Left lung (tissue), 10 donors: ENCODE measurements around the gene SRRM3. TPM values are rescaled to one million over a fixed set of nuclear protein-coding genes. Genes with fewer than 3 reads are reported as not detected.
"Not testable (repeated sequence)": the region's sequence is repeated elsewhere in the genome, so short reads cannot be mapped to it uniquely, and the experiment has no call there.

Experiments
- ATAC-seq: fragments of 200-7000 bp; cut with Tn5 transposase; one replicate; pipeline ENCODE4 v1.9.1; 2020; ENCODE audit warnings: moderate library complexity
- DNase-seq, 4 donors: peaks; one replicate each; pipeline ENCODE4 v3.0.0-alpha.2; 2013 to 2020
- H3K27ac ChIP-seq, 2 donors: fragments of 200-600 bp; sonication (generic) in 1 of 2; one replicate each; pipeline versions ENCODE4 v1.5.0 to v1.8.0; 2020 to 2021
- H3K27me3 ChIP-seq, 2 donors: fragments of 200-600 bp; sonication (generic) in 1 of 2; one replicate each; pipeline versions ENCODE4 v1.5.0 to v1.8.0; 2020 to 2021
- H3K36me3 ChIP-seq, 2 donors: fragments of 200-600 bp; sonication (generic) in 1 of 2; one replicate each; pipeline versions ENCODE4 v1.5.0 to v1.8.0; 2020 to 2021
- H3K4me1 ChIP-seq, 2 donors: fragments of 200-600 bp; one replicate each; pipeline ENCODE4 v1.8.0; 2021
- H3K4me3 ChIP-seq, 2 donors: fragments of 200-600 bp; sonication (generic) in 1 of 2; one replicate each; pipeline versions ENCODE4 v1.5.0 to v1.8.0; 2020 to 2021; ENCODE audit warnings: mild to moderate bottlenecking in 1 of 2
- H3K9me3 ChIP-seq, 2 donors: fragments of 200-600 bp; sonication (generic) in 1 of 2; one replicate each; pipeline versions ENCODE4 v1.5.0 to v1.8.0; 2020 to 2021
- CTCF ChIP-seq, 2 donors: fragments of 200-600 bp; sonication (generic) in 1 of 2; IDR thresholded peaks; one replicate each; pipeline versions ENCODE4 v1.5.0 to v1.8.0; 2021; ENCODE audit warnings: antibody characterized with exemption in 2 of 2
- intact Hi-C, 2 donors: fragments of 100-400 bp; cut with DNase I; formaldehyde crosslinking; loops; one replicate each; pipeline versions ENCODE4 v1.11.2 to v1.14.2; 2022
- polyA plus RNA-seq, 6 donors: library from polyadenylated mRNA; unstranded; fragments of 120-200 nt; gene quantifications; one replicate each; pipeline ENCODE4 v1.2.1, GENCODE V29; 2013; ENCODE audit not compliant: insufficient read length in 6 of 6
- total RNA-seq, 2 donors: library from RNA; stranded (reverse); fragmentation: NEBNext Ultra II Directional; extraction: Animal tissue kit (Norgen Biotek cat#: 25700); gene quantifications; one replicate each; pipeline ENCODE4 v1.2.1, GENCODE V29; 2021
- donor health status: DM: no; HTN: yes; CAD: no.
- donor health status: DM: no; HTN: no; CAD: no.

Gene SRRM3
- total and polyA plus RNA-seq, 8 donors = 0.27 to 2.0 (median 0.67) TPM

GRCh38 chr7:76333511-76334101 is 131.9 kb downstream of the SRRM3 start:
- H3K4me1 ChIP-seq = peaks cover 13 to 79% of the 10 kb centered on the region in 2 donors
- H3K9me3 ChIP-seq = no peaks in the 10 kb centered on the region
- DNase-seq (no peak), ATAC-seq (peak; percentile 14)
- no peak overlapping the region for H3K4me3 ChIP-seq
- H3K36me3 ChIP-seq = peaks cover 0 to 27% of the 10 kb centered on the region in 2 donors
- H3K27me3 ChIP-seq = no peaks in the 10 kb centered on the region
- peak overlapping the region in 1 of 2 donors; percentile 67 for H3K27ac ChIP-seq
- TF ChIP-seq CTCF (IDR thresholded peaks at IDR 0.05) = no peak
- intact Hi-C loops = no loop called here

GRCh38 chr7:76334320-76334967 is 132.7 kb downstream of the SRRM3 start:
- H3K9me3 ChIP-seq = no peaks in the 10 kb centered on the region
- no peaks in the 10 kb centered on the region for H3K27me3 ChIP-seq
- no peak overlapping the region for H3K4me3 ChIP-seq
- TF ChIP-seq CTCF (IDR thresholded peaks at IDR 0.05) = no peak
- DNase-seq = no peak
- H3K4me1 ChIP-seq = peaks cover 17 to 83% of the 10 kb centered on the region in 2 donors
- intact Hi-C loops = no loop called here
- no peak overlapping the region for H3K27ac ChIP-seq
- peaks cover 0 to 24% of the 10 kb centered on the region in 2 donors for H3K36me3 ChIP-seq
- ATAC-seq = no peak

GRCh38 chr7:76335417-76335816 is 133.7 kb downstream of the SRRM3 start:
- H3K27me3 ChIP-seq, intact Hi-C loops, DNase-seq, H3K9me3 ChIP-seq, H3K4me3 ChIP-seq, H3K27ac ChIP-seq: not testable (repeated sequence)
- peaks cover 21 to 85% of the 10 kb centered on the region in 2 donors for H3K4me1 ChIP-seq
- peaks cover 0 to 21% of the 10 kb centered on the region in 2 donors for H3K36me3 ChIP-seq
- ATAC-seq = peak; percentile 9

GRCh38 chr7:76336094-76336493 is 134.4 kb downstream of the SRRM3 start:
- DNase-seq (no peak), ATAC-seq (no peak)
- Histone ChIP-seq H3K4me3 (no peak overlapping the region), H3K27ac (no peak overlapping the region), H3K27me3 (no peaks in the 10 kb centered on the region), H3K4me1 (peaks cover 26 to 87% of the 10 kb centered on the region in 2 donors), H3K9me3 (no peaks in the 10 kb centered on the region), H3K36me3 (peaks cover 0 to 28% of the 10 kb centered on the region in 2 donors)
- intact Hi-C loops = no loop called here
- TF ChIP-seq CTCF (IDR thresholded peaks at IDR 0.05) = no peak

Other genes starting within 250 kb of the SRRM3 start
- gene TMEM120A, start 207.3 kb upstream of the SRRM3 start, total RNA-seq = 10 to 100 TPM; 32.3 to 50.4 TPM
- gene TMEM120A, start 207.3 kb upstream of the SRRM3 start, polyA plus RNA-seq = 10 to 100 TPM; 32.9 to 40.9 (median 38.4) TPM
- 10 to 100 TPM; 32.4 to 39.7 TPM for gene STYXL1, start 153.9 kb upstream of the SRRM3 start, total RNA-seq
- gene STYXL1, start 153.9 kb upstream of the SRRM3 start, polyA plus RNA-seq = 10 to 100 TPM; 33.3 to 49.5 (median 37.7) TPM
- gene MDH2, start 153.8 kb upstream of the SRRM3 start, total RNA-seq = 100 to 1,000 TPM; 153 to 166 TPM
- gene MDH2, start 153.8 kb upstream of the SRRM3 start, polyA plus RNA-seq = 100 to 1,000 TPM; 138 to 180 (median 155) TPM
- 100 to 1,000 TPM; 482 to 951 TPM for gene HSPB1, start 100.8 kb downstream of the SRRM3 start, total RNA-seq
- 100 to 1,000 TPM; 219 to 380 (median 267) TPM for gene HSPB1, start 100.8 kb downstream of the SRRM3 start, polyA plus RNA-seq
- 100 to 1,000 TPM; 116 to 160 TPM for gene YWHAG, start 157.1 kb downstream of the SRRM3 start, total RNA-seq
- gene YWHAG, start 157.1 kb downstream of the SRRM3 start, polyA plus RNA-seq = 100 to 1,000 TPM in 5 of 6 donors, 10 to 100 TPM in 1; 99.2 to 114 (median 108) TPM
- 1 to 10 TPM in 1 of 2 donors, under 1 TPM in 1; 0.76 to 1.8 TPM for gene SSC4D, start 207.8 kb downstream of the SRRM3 start, total RNA-seq
- 1 to 10 TPM; 1.2 to 2.1 (median 1.7) TPM for gene SSC4D, start 207.8 kb downstream of the SRRM3 start, polyA plus RNA-seq
- 1 to 10 TPM; 2.9 to 3.3 TPM for gene ZP3, start 223.1 kb downstream of the SRRM3 start, total RNA-seq
- gene ZP3, start 223.1 kb downstream of the SRRM3 start, polyA plus RNA-seq = 10 to 100 TPM in 1 of 6 donors, 1 to 10 TPM in 5; 1.0 to 13.8 (median 3.0) TPM